Vagina (tissue), 2 donors: Measurements from ENCODE around the gene SLC22A3.

Experiments
- CTCF ChIP-seq, 3 experiments: fragments of 450-650 bp in 2 of 3; fragments of 200-600 bp in 1 of 3; sonication (generic) in 1 of 3; IDR thresholded peaks; one replicate each; pipeline ENCODE4 v1.5.1; 2017 to 2019; ENCODE audit warnings: antibody characterized with exemption in 3 of 3, mild to moderate bottlenecking in 2 of 3, moderate library complexity in 2 of 3
- POLR2A ChIP-seq, 2 donors: fragments of 450-650 bp; IDR thresholded peaks; one replicate each; pipeline ENCODE4 v1.6.1; 2017; ENCODE audit warnings: antibody characterized with exemption in 2 of 2, mild to moderate bottlenecking in 2 of 2, moderate library complexity in 2 of 2
- POLR2AphosphoS5 ChIP-seq, 2 donors: sonication (generic); formaldehyde crosslinking; IDR thresholded peaks; one replicate each; pipeline ENCODE4 v1.9.0; 2017; ENCODE audit warnings: antibody characterized with exemption in 2 of 2, mild to moderate bottlenecking in 2 of 2, low read depth in 1 of 2; ENCODE audit not compliant: insufficient read depth in 1 of 2

- TF ChIP-seq CTCF (IDR thresholded peaks at IDR 0.05) (no peak), POLR2A (IDR thresholded peaks at IDR 0.05) (no peak), POLR2AphosphoS5 (IDR thresholded peaks at IDR 0.05; ENCODE audit: insufficient read depth in 1 of 2, low read depth in 1 of 2) (peak in 1 of 2 donors; percentile 81)
These were observed 30.0 kb downstream of the SLC22A3 start for GRCh38 chr6:160378218-160378617.
